SH-SY5Y (cell line): ENCODE measurements around the gene TUBG1.

Experiments used
- GATA2 ChIP-seq: IDR thresholded peaks from 2 replicates; pipeline ENCODE4 v1.6.1; 2011; ENCODE audit warnings: mild to moderate bottlenecking, low read depth, low read length
- GATA3 ChIP-seq: IDR thresholded peaks from 2 replicates; pipeline ENCODE4 v1.6.1; 2011; ENCODE audit warnings: low read depth, mild to moderate bottlenecking, low read length, moderate library complexity

The TUBG1 gene

DNA sequence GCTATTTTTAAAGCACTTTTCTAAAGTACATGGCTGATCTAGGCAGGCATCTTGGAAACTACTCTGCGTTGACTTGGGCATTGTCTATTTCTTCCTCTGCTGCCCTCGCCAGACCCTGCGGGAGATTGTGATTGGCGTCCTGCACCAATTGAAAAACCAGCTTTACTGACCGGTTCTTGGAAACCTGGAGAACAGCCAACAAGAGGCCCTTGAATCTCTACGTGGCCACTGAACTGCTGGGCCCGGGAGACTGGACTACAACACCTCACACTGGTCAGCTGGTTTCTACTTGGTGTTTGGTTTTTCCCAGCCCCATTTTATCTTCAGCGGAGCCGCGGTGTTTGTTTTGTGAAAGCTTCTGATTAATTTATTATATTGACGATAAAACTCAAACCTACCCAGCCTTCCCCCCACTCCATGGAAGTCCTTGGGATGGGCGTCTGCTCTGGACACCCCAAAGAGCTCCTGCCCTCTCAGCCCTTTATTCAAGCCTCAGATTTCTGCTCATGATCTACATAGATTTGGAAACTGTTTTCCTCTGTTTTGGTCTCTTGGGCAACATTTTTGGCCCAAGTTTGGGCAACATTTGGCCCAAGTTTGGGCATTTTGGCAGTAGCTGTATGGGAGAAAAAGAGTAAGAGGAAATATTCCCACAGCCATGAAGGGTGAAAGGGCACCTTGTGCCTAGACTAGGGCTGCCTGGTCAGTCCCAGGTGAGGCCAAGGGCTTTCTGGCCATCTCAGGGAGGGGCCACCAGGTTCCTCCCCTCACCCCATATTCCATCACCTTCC lies 37.9 kb upstream of the TUBG1 start:
- TF ChIP-seq GATA3: no peak
- TF ChIP-seq GATA2: no peak

DNA sequence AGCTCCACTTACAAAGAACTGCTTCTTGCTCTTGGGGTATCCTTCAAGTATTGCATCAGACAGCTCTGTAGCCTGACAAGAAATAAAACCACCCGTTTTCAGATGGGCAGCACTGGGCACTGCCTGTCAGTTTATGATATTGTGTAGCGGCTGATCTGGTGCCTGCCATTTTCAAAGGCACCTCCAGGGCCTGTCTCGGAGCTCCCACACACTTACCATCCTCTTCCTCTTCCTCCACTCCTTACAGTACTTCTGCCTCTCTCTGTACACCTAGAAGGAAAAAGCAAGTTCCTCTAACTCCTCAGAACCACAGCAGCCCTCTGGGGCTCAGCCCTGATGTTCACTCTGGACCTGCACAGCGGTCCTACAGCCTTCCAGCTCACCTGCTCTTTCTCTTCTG lies 36.4 kb upstream of the TUBG1 start:
- TF ChIP-seq GATA2: no peak
- no peak for TF ChIP-seq GATA3

DNA sequence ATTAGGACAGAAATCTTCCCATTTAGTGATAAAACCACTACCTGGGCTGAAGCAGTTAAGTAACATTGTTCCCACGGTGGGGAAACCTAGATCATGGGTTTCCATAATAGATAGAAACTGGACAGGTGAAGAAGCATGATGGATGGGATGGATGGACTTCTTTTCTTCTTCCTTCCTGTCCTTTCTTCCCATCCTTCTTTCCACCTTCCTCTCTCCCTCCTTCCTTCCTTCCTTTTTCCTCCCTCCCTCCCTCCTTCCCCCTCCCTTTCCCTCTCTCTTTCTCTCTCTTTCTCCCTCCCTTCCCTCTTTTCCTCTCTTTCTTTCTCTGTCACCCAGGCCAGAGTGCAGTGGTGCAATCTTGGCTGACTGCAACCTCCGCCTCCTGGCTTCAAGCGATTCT lies 35.0 kb upstream of the TUBG1 start:
- TF ChIP-seq GATA2: no peak
- TF ChIP-seq GATA3: no peak

DNA sequence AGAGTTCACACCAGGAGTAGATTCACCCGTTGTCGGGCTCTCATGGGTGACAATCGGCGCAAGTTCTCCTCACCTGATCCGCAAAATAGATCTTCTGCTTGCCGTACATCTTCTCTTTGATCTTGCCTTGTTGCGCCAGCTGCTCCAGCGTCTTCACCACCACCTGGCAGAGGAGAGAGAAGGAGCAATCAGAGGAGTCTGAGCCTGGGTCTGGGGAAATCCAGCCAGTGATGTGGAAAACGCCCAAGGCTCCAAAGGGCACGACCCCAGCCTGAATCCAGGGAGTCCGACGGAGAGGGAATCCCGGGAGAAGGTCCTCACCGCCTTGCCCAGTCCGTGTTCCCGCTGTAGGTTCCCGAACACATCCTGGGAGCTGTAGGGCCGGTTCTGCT lies 32.3 kb upstream of the TUBG1 start:
- TF ChIP-seq GATA2 (no peak), GATA3 (no peak)

DNA sequence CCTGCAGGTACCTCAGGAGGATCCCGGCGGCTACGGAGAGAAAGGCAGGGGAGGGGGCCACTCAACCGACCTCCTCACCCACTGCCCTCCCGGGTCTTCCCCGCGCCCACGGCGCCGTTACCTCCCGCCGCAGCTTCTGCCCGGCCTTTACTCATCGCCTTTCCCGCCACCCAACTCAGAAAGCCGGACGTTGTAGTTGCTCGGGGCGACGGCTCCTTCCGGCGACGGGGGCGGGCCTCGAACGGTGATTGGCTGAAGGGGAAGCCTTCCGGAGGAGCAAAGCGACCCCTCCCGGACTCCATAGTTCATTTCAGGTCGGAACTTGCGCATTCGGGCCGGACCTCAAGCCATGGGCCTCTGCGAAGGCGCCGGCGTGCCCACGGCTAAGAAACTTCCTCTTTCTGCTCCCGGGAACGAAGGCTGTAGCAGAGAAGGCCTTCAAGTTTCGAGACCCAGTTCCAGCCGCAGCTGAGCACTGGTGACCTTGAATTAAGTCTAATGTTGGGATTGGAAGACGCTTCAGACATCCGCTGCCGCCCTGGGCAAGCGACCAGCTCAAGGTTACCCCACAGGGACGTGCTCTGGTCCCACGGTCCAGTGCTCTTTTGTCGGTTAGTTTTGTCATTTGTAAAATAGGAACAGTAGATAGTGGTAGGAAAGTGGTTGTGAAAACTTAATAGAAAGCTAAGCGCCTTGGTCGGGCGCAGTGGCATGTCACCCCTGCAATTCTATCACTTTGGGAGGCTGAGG lies 31.8 kb upstream of the TUBG1 start, which contains the start of gene PSMC3IP:
PSMC3IP (minus strand) TSS at position 198 of the 750 bp plus-strand sequence; CDS start at position 155, 43 bp downstream.
- TF ChIP-seq GATA2: no peak

DNA sequence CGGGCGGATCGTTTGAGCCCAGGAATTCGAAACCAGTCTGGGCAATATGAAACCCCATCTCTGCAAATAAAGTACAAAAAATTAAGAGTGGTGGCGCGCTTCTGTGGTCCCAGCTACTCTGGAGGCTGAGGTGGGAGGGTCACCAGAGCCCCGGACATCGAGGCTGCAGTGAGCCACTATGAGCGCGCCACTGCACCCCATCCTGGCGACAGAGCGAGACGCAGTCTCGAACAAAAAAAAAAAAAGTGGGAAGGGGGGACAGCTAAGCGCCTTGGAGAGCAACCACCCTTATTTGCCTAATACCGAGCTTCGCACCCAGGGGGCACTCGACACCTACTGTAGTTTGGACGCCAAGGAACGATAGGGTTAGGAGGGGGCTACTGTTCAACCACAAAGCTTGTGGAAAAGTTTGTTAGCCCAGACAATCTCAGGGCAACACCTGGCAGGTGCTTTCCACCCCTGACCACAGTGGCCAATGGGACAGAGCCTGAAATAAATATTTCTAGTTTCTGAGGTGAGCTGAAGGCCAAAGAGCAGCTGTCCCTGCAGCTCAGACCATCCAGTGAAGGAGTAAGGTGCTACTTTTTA lies 31.1 kb upstream of the TUBG1 start:
- TF ChIP-seq GATA3 (no peak), GATA2 (no peak)

DNA sequence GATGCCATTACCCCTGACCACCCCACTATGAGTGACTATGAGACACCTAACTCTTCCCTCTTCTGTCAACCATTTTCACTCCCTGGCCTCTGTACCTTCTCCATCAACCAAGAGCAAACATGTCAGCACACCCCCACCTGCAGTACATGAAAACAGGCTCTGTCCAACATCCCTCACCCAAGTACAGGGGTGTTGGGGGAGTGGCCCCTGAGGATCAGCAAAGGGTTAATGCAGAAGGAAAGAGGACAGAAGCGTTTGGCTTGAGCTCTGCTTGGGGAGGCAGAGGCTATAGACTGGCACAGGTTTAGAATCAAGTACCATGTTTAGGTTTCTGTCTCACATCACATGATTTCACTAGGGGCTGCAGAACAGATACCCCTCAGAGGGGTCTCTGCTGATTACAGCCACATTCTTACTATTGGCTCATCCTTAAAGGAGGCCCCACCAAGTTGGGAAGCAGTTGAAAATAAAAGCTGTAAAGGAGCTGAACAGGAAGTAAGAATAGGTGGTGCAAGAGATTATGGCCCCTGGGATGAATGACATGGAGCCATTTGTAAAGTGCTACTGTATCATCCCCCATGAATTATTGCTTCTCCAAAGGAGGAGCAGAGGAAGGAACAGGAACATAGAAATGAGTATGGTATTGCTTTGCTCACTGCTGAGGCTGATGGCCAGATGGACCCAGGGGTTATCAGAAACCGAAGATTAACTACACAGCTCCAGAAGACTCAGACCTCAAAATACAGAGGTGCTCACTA lies 29.5 kb upstream of the TUBG1 start:
- TF ChIP-seq GATA2: no peak
- TF ChIP-seq GATA3: no peak

DNA sequence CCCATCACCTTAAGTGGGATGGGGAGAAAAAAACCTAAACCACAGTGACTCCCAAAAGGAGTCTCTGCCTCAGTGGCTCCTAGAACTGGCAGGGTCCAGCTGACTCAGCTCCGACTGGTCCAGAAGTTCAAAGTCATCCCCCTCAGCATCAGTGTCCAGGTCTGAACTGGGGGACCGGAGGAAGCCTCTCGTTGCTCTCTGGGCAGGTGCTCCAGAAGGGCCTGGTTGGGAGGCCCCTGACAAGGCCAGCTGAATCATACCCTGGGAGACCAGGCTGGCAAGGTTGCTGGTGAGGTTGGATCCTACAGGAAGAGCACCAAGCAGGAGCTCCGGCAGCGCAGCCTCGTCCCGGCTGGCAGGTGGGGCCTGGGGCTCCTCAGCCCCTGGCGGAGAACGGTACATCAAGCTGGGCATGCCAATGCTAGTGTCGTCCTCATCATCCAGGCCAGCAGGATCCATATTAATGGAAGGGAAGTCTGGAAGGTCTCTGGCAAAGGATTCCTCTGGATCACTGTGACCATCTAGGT lies 27.7 kb upstream of the TUBG1 start:
- TF ChIP-seq GATA3 (no peak), GATA2 (no peak)

DNA sequence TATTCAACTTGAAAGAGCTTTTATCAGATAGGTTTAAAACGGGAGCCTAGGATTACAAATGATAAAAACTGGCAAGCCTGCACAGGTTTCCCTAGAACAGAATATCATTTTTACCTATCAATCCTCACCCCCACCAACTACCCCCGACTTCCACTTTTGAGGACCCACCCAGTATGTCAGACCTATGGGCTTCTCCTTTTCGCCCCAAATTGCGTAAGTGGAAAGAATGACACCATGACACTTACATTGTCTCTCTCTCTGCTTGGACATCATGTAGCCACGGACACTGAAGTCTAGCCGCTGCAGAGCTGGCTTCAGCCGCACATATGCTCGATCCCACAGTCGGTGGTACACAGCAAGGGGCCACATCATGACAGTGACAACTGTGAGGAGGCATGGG lies 24.6 kb upstream of the TUBG1 start:
- no peak for TF ChIP-seq GATA2
- no peak for TF ChIP-seq GATA3

DNA sequence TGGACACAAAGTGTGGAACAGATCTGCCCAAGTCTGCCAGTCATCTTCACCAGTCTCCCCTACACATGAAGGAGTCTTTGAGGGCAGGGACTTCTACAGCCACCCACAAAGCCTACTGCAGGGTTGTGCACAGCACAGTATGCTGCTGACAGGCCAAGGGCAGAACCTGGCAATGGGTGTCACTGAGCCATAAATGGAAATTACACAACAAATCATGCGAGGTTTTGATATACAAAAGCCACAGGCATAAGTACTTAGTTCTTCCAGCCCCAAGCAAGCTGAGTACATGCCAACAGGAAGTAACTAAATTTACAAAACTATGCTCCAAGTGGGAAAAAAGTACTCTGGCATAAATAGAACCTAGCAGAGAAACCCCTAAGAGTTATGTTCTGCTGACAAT lies 24.1 kb upstream of the TUBG1 start:
- TF ChIP-seq GATA3 (no peak), GATA2 (no peak)

DNA sequence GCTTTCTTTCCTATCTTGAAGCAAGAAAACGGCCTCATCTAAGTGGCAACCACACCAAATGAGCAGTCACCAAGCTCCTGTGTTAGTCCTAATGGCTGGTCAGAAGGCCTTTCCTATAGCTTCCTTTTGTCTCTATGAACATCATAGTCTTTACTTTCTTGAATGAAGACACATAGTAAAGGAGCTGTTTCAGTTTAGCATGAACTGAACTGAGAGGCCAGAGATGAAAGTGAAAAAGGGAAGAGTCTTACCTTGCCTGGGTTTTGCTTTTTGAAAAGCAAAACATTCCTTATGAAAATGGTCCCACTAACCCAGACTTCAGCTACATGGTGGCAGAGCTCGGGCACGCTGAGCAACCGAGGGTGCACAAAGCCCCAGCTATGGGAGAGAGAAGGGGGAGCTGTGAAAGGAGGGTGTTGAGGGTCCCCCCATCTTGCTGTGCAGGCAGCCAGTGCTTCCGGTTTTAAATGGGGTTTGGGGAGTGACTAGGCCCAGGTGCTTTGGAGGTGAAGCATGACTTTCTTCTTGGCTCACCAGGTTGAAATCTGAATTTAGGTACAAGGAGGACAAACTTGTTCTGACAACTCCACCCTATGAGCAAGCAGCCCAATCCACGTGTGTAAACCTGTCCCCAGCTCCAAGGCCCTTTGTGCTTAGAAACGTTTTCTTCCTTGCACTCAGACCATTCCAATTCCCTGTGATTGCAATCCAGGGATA lies 22.8 kb upstream of the TUBG1 start:
- no peak for TF ChIP-seq GATA2
- no peak for TF ChIP-seq GATA3

DNA sequence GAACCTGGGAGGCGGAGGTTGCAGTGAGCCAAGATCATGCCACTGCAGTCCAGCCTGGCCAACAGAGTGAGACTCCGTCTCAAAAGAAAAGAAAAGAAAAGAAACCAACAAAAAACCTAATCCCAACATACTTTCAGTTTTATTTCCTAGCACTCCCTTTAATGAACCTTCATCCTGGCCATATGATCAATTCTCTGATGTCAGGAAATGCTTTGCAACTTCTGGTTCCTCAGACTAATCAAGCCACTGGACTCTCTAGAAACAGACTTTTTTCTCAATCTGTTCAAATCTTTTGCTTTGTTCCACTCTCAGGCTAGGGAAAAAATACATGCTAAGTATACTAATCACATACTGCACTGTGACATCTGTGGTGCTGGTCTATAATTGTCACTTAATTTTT lies 18.6 kb upstream of the TUBG1 start:
- no peak for TF ChIP-seq GATA2
- no peak for TF ChIP-seq GATA3

DNA sequence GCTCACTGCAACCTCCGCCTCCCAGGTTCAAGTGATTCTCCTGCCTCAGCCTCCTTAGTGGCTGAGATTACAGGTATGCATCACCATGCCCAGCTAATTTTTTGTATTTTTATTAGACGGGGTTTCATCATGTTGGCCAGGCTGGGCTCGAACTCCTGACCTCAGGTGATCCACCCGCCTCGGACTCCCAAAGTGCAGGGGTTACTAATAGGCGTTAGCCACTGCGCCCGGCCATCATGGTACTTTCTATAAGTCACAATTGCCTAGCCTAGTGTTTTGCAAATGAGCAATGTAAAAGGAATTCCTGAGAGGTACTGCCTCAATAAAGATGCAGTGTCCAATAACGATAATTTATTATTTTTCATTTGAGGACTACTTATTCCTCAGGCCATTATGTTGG lies 18.1 kb upstream of the TUBG1 start:
- TF ChIP-seq GATA3 (no peak), GATA2 (no peak)
